ENCODE results near the gene SLFN12L. TPM values are rescaled to one million over a fixed set of nuclear protein-coding genes. Genes with fewer than 3 reads are reported as not detected.

SLFN12L gene
- total and polyA plus RNA-seq, 10 of the 15 experiments (the other 5 are each of a cell fraction or from before 2014, with no cell fraction given), result 1.0 to 21.3 (median 9.4) TPM

- TF ChIP-seq ZNF687 (IDR thresholded peaks at IDR 0.05) (peak; percentile 71), CBX3 (IDR thresholded peaks at IDR 0.05; ENCODE audit: borderline replicate concordance, low read depth) (no peak), POLR2AphosphoS5 (IDR thresholded peaks at IDR 0.05; ENCODE audit: low read length) (no peak; the same call in 1 of the 2 replicates), E2F8 (IDR thresholded peaks at IDR 0.05; ENCODE audit: low read depth, partially characterized antibody) (no peak), NFYB (IDR thresholded peaks at IDR 0.05; ENCODE audit: insufficient read depth, low read depth, low read length) (no peak), TBL1XR1 (IDR thresholded peaks at IDR 0.05; ENCODE audit: low read depth, low read length) (no peak), KDM1A (IDR thresholded peaks at IDR 0.05; ENCODE audit: borderline replicate concordance) (no peak), NKRF (conservative IDR thresholded peaks at IDR 0.05) (no peak), FOXK2 (IDR thresholded peaks at IDR 0.05) (no peak), E4F1 (IDR thresholded peaks at IDR 0.05; ENCODE audit: borderline replicate concordance, partially characterized antibody) (no peak), BHLHE40 (IDR thresholded peaks at IDR 0.05; ENCODE audit: borderline replicate concordance in 1 of 2, low read depth in 2 of 2, low read length in 1 of 2) (peak; percentile 48 to 78; a peak in 3 of 4 replicates), SMC3 (IDR thresholded peaks at IDR 0.05; ENCODE audit: borderline replicate concordance, low read length) (no peak), IKZF1 (conservative IDR thresholded peaks at IDR 0.05) (0 out of 2 replicates have a peak, but pooled peaks have one; percentile 20), MTA3 (IDR thresholded peaks at IDR 0.05; ENCODE audit: borderline replicate concordance, low read length) (no peak), EZH2 (IDR thresholded peaks at IDR 0.05; ENCODE audit: borderline replicate concordance, control insufficient read depth, low read depth, low read length) (no peak), ZNF24 (IDR thresholded peaks at IDR 0.05) (no peak), SREBF2 (IDR thresholded peaks at IDR 0.05; ENCODE audit: low read length) (no peak)
Observed at GRCh38 chr17:35540589-35541404, 3.3 kb upstream of the SLFN12L start (continued).

Data from GM12878 (cell line).